ENCODE data around the gene PPP2R1A.
A peak's percentile ranks its signal among the peaks of the same experiment; 100 is the strongest.

Gene PPP2R1A

DNA sequence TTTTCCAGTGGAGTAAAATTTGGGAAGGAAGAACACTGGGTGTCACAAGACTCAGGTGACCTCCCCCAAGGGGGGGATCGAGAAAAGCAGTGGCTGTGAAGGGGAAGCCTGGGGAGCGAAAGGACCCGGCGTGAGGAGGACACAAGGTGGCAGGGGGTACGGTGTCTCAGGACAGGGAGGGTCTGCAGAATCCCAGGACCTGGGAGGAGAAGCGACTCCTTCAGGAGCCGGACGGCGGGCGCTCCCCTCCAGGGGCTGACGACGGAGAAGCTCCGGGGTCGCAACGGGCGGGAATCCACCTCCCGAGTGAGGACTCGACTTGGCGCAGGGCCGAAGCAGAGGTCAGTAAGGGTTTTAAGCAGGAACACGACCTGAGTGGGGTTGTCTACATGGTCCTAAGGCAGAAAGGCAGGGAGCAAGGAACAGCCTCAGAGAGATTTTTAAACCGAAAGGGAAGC is 19.0 kb upstream of the PPP2R1A start:
- no peaks in the 10 kb centered on the region for H3K9me2 ChIP-seq (replicated peaks; ENCODE audit: insufficient read depth, low read length)
- no peaks in the 10 kb centered on the region; the same call in 1 of the 2 replicates for H3K36me3 ChIP-seq (replicated peaks; ENCODE audit: insufficient read depth, low read length)
- no peak overlapping the region for H3K27ac ChIP-seq (ENCODE audit: low read length)
- H4K20me1 ChIP-seq (ENCODE audit: insufficient read depth, low read length), result no peaks in the 10 kb centered on the region
- H3K4me1 ChIP-seq (ENCODE audit: low read length), result no peaks in the 10 kb centered on the region
- H3K9me3 ChIP-seq (replicated peaks; ENCODE audit: insufficient read depth, low read length), result no peaks in the 10 kb centered on the region
- H3K79me2 ChIP-seq (ENCODE audit: low read length), result no peaks in the 10 kb centered on the region
- no peaks in the 10 kb centered on the region for H3F3A ChIP-seq (ENCODE audit: insufficient read depth, low read length)
- peak overlapping the region; percentile 35; the same call in 1 of the 2 replicates for H3K4me2 ChIP-seq (ENCODE audit: low read depth, low read length)
- TF ChIP-seq EZH2 (optimal IDR thresholded peaks at IDR 0.05; ENCODE audit: low read depth, low read length) (no peak), EZH2phosphoT487 (IDR thresholded peaks at IDR 0.05; ENCODE audit: low read length) (no peak)
- TF ChIP-seq, protein P1, sequence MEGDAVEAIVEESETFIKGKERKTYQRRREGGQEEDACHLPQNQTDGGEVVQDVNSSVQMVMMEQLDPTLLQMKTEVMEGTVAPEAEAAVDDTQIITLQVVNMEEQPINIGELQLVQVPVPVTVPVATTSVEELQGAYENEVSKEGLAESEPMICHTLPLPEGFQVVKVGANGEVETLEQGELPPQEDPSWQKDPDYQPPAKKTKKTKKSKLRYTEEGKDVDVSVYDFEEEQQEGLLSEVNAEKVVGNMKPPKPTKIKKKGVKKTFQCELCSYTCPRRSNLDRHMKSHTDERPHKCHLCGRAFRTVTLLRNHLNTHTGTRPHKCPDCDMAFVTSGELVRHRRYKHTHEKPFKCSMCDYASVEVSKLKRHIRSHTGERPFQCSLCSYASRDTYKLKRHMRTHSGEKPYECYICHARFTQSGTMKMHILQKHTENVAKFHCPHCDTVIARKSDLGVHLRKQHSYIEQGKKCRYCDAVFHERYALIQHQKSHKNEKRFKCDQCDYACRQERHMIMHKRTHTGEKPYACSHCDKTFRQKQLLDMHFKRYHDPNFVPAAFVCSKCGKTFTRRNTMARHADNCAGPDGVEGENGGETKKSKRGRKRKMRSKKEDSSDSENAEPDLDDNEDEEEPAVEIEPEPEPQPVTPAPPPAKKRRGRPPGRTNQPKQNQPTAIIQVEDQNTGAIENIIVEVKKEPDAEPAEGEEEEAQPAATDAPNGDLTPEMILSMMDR (IDR thresholded peaks at IDR 0.05; ENCODE audit: low read length), result no peak
- H3K27me3 ChIP-seq (replicated peaks; ENCODE audit: insufficient read depth, low read length), result no peaks in the 10 kb centered on the region
- H3K9ac ChIP-seq (ENCODE audit: low read length), result peak overlapping the region; percentile 42; the same call in 1 of the 2 replicates
- peak overlapping the region; percentile 74 for H2AFZ ChIP-seq (ENCODE audit: low read length)
- H3K4me3 ChIP-seq (ENCODE audit: low read length), result peak overlapping the region; percentile 61
- no peak for DNase-seq

DNA sequence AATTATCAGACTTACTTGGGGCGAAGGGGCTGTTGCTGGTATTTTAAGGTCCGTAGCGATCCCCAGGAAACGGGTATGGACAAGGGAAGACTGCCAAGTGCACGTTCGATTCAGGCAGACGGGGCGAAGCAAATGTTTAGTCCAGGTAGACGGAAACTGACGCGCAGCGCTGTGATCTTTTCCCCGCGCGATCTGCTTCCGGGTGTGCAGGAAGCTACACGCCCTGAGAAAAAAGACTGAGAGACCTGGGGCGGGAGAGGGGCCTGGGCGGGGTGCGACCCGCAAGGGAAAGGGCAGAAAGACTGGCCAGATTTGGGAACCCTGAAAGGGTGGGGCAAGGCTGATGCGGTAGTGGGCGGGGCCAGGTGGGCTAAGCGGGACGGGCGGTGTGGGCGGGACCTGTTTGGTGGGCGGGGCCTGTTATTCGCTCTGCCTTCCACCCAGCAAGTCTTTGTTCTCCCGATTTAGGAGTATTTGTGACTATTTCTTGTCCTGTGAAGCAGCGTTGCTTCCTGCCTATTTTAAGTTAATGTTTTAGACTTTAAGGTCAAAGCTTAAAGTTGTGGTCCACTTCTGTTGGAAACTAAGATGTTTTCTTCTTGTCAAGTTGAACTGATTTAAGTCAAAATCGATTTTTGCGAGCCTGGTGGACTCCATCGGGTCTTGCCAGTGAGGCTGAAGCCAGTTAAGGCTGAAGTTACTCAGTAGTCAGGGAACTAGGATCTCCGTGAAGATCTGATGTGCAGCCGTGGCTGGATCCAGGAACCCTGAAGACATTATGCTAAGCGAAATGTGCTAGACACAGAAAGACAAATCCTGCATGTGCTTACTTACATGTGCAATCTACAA is 18.3 kb upstream of the PPP2R1A start, which contains the start of gene ZNF836:
ZNF836 (minus strand) TSS at position 301 of the 849 bp plus-strand sequence. CDS start 3,549 bp downstream, outside the sequence.
- H3K36me3 ChIP-seq (replicated peaks; ENCODE audit: insufficient read depth, low read length), result no peaks in the 10 kb centered on the region; the same call in 1 of the 2 replicates
- no peaks in the 10 kb centered on the region for H3K79me2 ChIP-seq (ENCODE audit: low read length)
- TF ChIP-seq EZH2phosphoT487 (IDR thresholded peaks at IDR 0.05; ENCODE audit: low read length), result no peak
- no peak for TF ChIP-seq EZH2 (optimal IDR thresholded peaks at IDR 0.05; ENCODE audit: low read depth, low read length)
- no peaks in the 10 kb centered on the region for H4K20me1 ChIP-seq (ENCODE audit: insufficient read depth, low read length)
- no peak within 1 kb of the TSS for H3K27ac ChIP-seq (ENCODE audit: low read length)
- H2AFZ ChIP-seq (ENCODE audit: low read length), result peak within 1 kb of the TSS; percentile 74
- peak; percentile 53 for DNase-seq
- H3K27me3 ChIP-seq (replicated peaks; ENCODE audit: insufficient read depth, low read length), result no peaks in the 10 kb centered on the region
- H3K9me3 ChIP-seq (replicated peaks; ENCODE audit: insufficient read depth, low read length), result no peaks in the 10 kb centered on the region
- H3K4me1 ChIP-seq (ENCODE audit: low read length), result no peaks in the 10 kb centered on the region
- H3K9me2 ChIP-seq (replicated peaks; ENCODE audit: insufficient read depth, low read length), result no peaks in the 10 kb centered on the region
- peak within 1 kb of the TSS; percentile 42; the same call in 1 of the 2 replicates for H3K9ac ChIP-seq (ENCODE audit: low read length)
- H3F3A ChIP-seq (ENCODE audit: insufficient read depth, low read length), result no peaks in the 10 kb centered on the region
- H3K4me2 ChIP-seq (ENCODE audit: low read depth, low read length), result peak within 1 kb of the TSS; percentile 35; the same call in 1 of the 2 replicates
- peak within 1 kb of the TSS; percentile 61 for H3K4me3 ChIP-seq (ENCODE audit: low read length)

DNA sequence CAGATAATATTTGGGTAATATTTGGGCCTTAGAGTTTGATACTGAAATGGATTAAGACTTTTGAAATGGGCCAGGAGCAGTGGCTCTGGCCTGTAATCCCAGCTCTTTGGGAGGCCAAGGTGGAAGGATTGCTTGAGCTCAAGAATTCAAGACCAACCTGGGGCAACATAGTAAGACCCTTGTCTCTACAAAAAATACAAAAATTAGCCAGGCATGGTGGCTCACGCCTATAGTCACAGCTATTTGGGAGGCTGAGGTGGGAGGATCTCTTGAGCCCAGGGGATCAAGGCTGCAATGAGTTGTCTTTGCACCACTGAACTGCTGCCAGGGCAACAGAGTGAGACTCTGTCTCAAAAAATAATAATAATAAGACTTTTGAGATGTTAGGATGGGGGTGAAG is 17.5 kb upstream of the PPP2R1A start:
- Histone ChIP-seq H3K9me3 (replicated peaks; ENCODE audit: insufficient read depth, low read length) (no peaks in the 10 kb centered on the region), H3F3A (ENCODE audit: insufficient read depth, low read length) (no peaks in the 10 kb centered on the region), H3K9ac (ENCODE audit: low read length) (no peak overlapping the region), H3K4me1 (ENCODE audit: low read length) (no peaks in the 10 kb centered on the region), H3K36me3 (replicated peaks; ENCODE audit: insufficient read depth, low read length) (no peaks in the 10 kb centered on the region), H3K4me3 (ENCODE audit: low read length) (no peak overlapping the region), H3K27ac (ENCODE audit: low read length) (no peak overlapping the region), H3K79me2 (ENCODE audit: low read length) (no peaks in the 10 kb centered on the region), H3K9me2 (replicated peaks; ENCODE audit: insufficient read depth, low read length) (no peaks in the 10 kb centered on the region), H3K4me2 (ENCODE audit: low read depth, low read length) (no peak overlapping the region), H4K20me1 (ENCODE audit: insufficient read depth, low read length) (no peaks in the 10 kb centered on the region), H2AFZ (ENCODE audit: low read length) (no peak overlapping the region), H3K27me3 (replicated peaks; ENCODE audit: insufficient read depth, low read length) (no peaks in the 10 kb centered on the region)
- DNase-seq, result no peak
- TF ChIP-seq, protein P1 (IDR thresholded peaks at IDR 0.05; ENCODE audit: low read length), result no peak
- TF ChIP-seq EZH2phosphoT487 (IDR thresholded peaks at IDR 0.05; ENCODE audit: low read length) (no peak), EZH2 (optimal IDR thresholded peaks at IDR 0.05; ENCODE audit: low read depth, low read length) (no peak)
